HEK293 (cell line): ENCODE data around the gene NPC2.

Source experiments
- CTCF ChIA-PET: fragments of 350-600 bp; formaldehyde crosslinking; extraction: SDS; loops from one replicate; lab custom pipeline; 2021; ENCODE audit warnings: antibody characterized with exemption; lab: Yijun Ruan, JAX
- POLR2A ChIA-PET: fragments of 300-600 bp; formaldehyde crosslinking; extraction: SDS; loops from one replicate; lab custom pipeline; 2020; ENCODE audit warnings: antibody characterized with exemption, inconsistent platforms; lab: Yijun Ruan, JAX
- H3K27ac ChIP-seq: fragments of 200-500 bp; sonication (Bioruptor generic); 2 replicates; pipeline ENCODE4 v1.5.1; 2014; ENCODE audit warnings: low read depth, low read length, control low read depth, inconsistent platforms; ENCODE audit errors: extremely low read depth
- H3K36me3 ChIP-seq, 2 experiments: fragments of 200-500 bp in 1 of 2; sonication (Bioruptor generic) in 1 of 2; 1 replicate in 1 of 2; 2 replicates in 1 of 2; pipeline ENCODE4 v1.5.1; 2014 to 2017; ENCODE audit warnings: inconsistent platforms in 2 of 2, low read length in 2 of 2; ENCODE audit not compliant: control insufficient read depth in 2 of 2, insufficient read depth in 1 of 2
- H3K4me1 ChIP-seq: fragments of 200-500 bp; sonication (Bioruptor generic); 2 replicates; pipeline ENCODE4 v1.5.1; 2014; ENCODE audit warnings: mild to moderate bottlenecking, low read length, inconsistent platforms; ENCODE audit not compliant: control insufficient read depth, insufficient read depth
- H3K4me3 ChIP-seq: 2 replicates; pipeline ENCODE4 v1.5.1; 2011; ENCODE audit warnings: low read depth, mild to moderate bottlenecking, control low read depth, low read length, moderate library complexity
- H3K9me3 ChIP-seq: fragments of 200-500 bp; sonication (Bioruptor generic); 2 replicates; pipeline ENCODE4 v1.5.1; 2014; ENCODE audit warnings: low read depth, low read length, inconsistent platforms; ENCODE audit not compliant: control insufficient read depth, insufficient read depth
- BCL11B ChIP-seq: fragments of 450-650 bp; formaldehyde crosslinking; IDR thresholded peaks from 2 replicates; pipeline ENCODE4 v1.5.1; 2016; ENCODE audit warnings: low read depth, missing biosample characterization, missing genetic modification characterization
- KLF1 ChIP-seq: fragments of 450-650 bp; formaldehyde crosslinking; IDR thresholded peaks from 2 replicates; pipeline ENCODE4 v1.5.1; 2016; ENCODE audit warnings: missing biosample characterization, missing genetic modification characterization
- TRIM28 ChIP-seq: IDR thresholded peaks from 2 replicates; pipeline ENCODE4 v1.6.1; 2011; ENCODE audit warnings: low read length, control low read depth, borderline replicate concordance
- ZBTB26 ChIP-seq: fragments of 450-650 bp; formaldehyde crosslinking; optimal IDR thresholded peaks from 2 replicates; pipeline ENCODE3; 2016; ENCODE audit warnings: missing biosample characterization, mild to moderate bottlenecking, missing genetic modification characterization
- ZBTB48 ChIP-seq: fragments of 450-650 bp; formaldehyde crosslinking; IDR thresholded peaks from 2 replicates; pipeline ENCODE4 v1.5.1; 2016; ENCODE audit warnings: missing biosample characterization, missing genetic modification characterization
- ZNF112 ChIP-seq: fragments of 450-650 bp; formaldehyde crosslinking; IDR thresholded peaks from 2 replicates; pipeline ENCODE4 v1.5.0; 2017; ENCODE audit warnings: missing biosample characterization, missing genetic modification characterization
- ZNF335 ChIP-seq: fragments of 450-650 bp; formaldehyde crosslinking; conservative IDR thresholded peaks from 2 replicates; pipeline ENCODE4 v1.5.1; 2016; ENCODE audit warnings: missing biosample characterization, missing genetic modification characterization
- ZNF48 ChIP-seq: fragments of 450-650 bp; formaldehyde crosslinking; IDR thresholded peaks from 2 replicates; pipeline ENCODE4 v1.5.1; 2016; ENCODE audit warnings: missing biosample characterization, missing genetic modification characterization
- ZNF530 ChIP-seq: fragments of 450-650 bp; formaldehyde crosslinking; IDR thresholded peaks from 2 replicates; pipeline ENCODE4 v1.5.1; 2016; ENCODE audit warnings: low read depth, missing biosample characterization, missing genetic modification characterization
- ZNF610 ChIP-seq: fragments of 450-650 bp; formaldehyde crosslinking; IDR thresholded peaks from 2 replicates; pipeline ENCODE4 v1.5.1; 2016; ENCODE audit warnings: missing biosample characterization, missing genetic modification characterization, borderline replicate concordance
- ZNF621 ChIP-seq: fragments of 450-650 bp; formaldehyde crosslinking; IDR thresholded peaks from 2 replicates; pipeline ENCODE4 v1.5.1; 2017; ENCODE audit warnings: missing biosample characterization, missing genetic modification characterization
- ZNF629 ChIP-seq: fragments of 450-650 bp; formaldehyde crosslinking; IDR thresholded peaks from 2 replicates; pipeline ENCODE4 v1.5.1; 2017; ENCODE audit warnings: missing biosample characterization, missing genetic modification characterization
- ZNF639 ChIP-seq: fragments of 450-650 bp; formaldehyde crosslinking; IDR thresholded peaks from 2 replicates; pipeline ENCODE4 v1.5.1; 2016; ENCODE audit warnings: missing biosample characterization, missing genetic modification characterization
- TF ChIP-seq, protein P1 (sequence below): fragments of 450-650 bp; formaldehyde crosslinking; IDR thresholded peaks from 2 replicates; pipeline ENCODE4 v1.5.1; 2016; ENCODE audit warnings: missing biosample characterization, missing genetic modification characterization
- TF ChIP-seq, protein P2 (sequence below): fragments of 450-650 bp; formaldehyde crosslinking; IDR thresholded peaks from 2 replicates; pipeline ENCODE4 v1.5.1; 2016; ENCODE audit warnings: missing biosample characterization, missing genetic modification characterization
- TF ChIP-seq, protein P3 (sequence below): fragments of 450-650 bp; formaldehyde crosslinking; IDR thresholded peaks from 2 replicates; pipeline ENCODE4 v1.5.1; 2016; ENCODE audit warnings: missing biosample characterization, missing genetic modification characterization
- TF ChIP-seq, protein P4 (sequence below): fragments of 450-650 bp; formaldehyde crosslinking; IDR thresholded peaks from 2 replicates; pipeline ENCODE4 v1.5.0; 2017; ENCODE audit warnings: missing biosample characterization, missing genetic modification characterization, borderline replicate concordance
- TF ChIP-seq, protein P5 (sequence below): fragments of 450-650 bp; formaldehyde crosslinking; IDR thresholded peaks from 2 replicates; pipeline ENCODE4 v1.5.1; 2017; ENCODE audit warnings: missing biosample characterization, missing genetic modification characterization

Gene NPC2

DNA sequence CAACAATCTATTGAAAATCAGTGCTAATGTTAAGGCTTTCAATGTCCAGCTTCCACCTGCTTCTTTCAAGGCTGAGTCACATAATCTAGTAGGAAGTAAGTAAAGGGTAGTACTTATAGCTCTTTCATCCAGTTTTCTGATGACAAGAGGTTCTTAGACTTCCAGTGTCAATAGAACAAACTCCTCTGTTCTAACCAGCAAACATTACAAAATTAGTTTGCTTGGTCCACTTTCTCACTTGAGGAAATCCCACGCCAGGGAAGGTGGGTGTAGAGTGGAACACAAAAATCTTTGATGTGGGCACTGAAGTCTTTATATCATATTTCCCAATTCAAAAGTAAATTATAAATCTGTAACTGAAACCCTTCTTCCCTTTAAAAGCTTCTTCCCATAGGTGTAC lies 2.6 kb downstream of the NPC2 start (continued):
- TF ChIP-seq ZNF610 (tag by site-specific recombination) (no peak), TRIM28 (no peak)

- CTCF ChIA-PET = no interaction called here
- no peak overlapping the region for H3K27ac ChIP-seq
- H3K9me3 ChIP-seq = no peaks in the 10 kb centered on the region
- no peak for TF ChIP-seq ZNF112
- TF ChIP-seq, protein P1, sequence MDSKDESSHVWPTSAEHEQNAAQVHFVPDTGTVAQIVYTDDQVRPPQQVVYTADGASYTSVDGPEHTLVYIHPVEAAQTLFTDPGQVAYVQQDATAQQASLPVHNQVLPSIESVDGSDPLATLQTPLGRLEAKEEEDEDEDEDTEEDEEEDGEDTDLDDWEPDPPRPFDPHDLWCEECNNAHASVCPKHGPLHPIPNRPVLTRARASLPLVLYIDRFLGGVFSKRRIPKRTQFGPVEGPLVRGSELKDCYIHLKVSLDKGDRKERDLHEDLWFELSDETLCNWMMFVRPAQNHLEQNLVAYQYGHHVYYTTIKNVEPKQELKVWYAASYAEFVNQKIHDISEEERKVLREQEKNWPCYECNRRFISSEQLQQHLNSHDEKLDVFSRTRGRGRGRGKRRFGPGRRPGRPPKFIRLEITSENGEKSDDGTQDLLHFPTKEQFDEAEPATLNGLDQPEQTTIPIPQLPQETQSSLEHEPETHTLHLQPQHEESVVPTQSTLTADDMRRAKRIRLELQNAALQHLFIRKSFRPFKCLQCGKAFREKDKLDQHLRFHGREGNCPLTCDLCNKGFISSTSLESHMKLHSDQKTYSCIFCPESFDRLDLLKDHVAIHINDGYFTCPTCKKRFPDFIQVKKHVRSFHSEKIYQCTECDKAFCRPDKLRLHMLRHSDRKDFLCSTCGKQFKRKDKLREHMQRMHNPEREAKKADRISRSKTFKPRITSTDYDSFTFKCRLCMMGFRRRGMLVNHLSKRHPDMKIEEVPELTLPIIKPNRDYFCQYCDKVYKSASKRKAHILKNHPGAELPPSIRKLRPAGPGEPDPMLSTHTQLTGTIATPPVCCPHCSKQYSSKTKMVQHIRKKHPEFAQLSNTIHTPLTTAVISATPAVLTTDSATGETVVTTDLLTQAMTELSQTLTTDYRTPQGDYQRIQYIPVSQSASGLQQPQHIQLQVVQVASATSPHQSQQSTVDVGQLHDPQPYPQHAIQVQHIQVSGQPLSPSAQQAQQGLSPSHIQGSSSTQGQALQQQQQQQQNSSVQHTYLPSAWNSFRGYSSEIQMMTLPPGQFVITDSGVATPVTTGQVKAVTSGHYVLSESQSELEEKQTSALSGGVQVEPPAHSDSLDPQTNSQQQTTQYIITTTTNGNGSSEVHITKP (tag by site-specific recombination) = 0 out of 2 replicates have a peak, but pooled peaks have one; percentile 30
- TF ChIP-seq, all 188 proteins: peak for 1
- Histone ChIP-seq H3K36me3 (peaks cover 0 to 18% of the 10 kb centered on the region in 2 experiments; a peak in 2 of 3 replicates), H3K4me3 (no peak overlapping the region), H3K4me1 (peaks cover 19% of the 10 kb centered on the region)
- POLR2A ChIA-PET = no interaction called here
Measured at GRCh38 chr14:74488786-74489397, 4.2 kb downstream of the NPC2 start.

GRCh38 chr14:74486164-74486563 lies 6.9 kb downstream of the NPC2 start:
- Histone ChIP-seq H3K36me3 (peaks cover 0 to 38% of the 10 kb centered on the region in 2 experiments; a peak in 2 of 3 replicates), H3K9me3 (no peaks in the 10 kb centered on the region), H3K4me3 (no peak overlapping the region), H3K27ac (no peak overlapping the region), H3K4me1 (peaks cover 15% of the 10 kb centered on the region)
- ChIA-PET POLR2A (no interaction called here), CTCF (interaction anchor here (0.7 to 1.0 kb wide), 4 partner anchors 13 to 470 kb away, joined by 3 to 4 read pairs (median 4); no protein-coding TSS in a partner anchor)
- TF ChIP-seq KLF1 (tag by site-specific recombination) (no peak), BCL11B (tag by site-specific recombination) (no peak), ZNF629 (tag by site-specific recombination) (no peak), ZNF639 (tag by site-specific recombination) (no peak), ZBTB26 (no peak), ZBTB48 (tag by site-specific recombination) (no peak), ZNF48 (tag by site-specific recombination) (no peak), ZNF621 (tag by site-specific recombination) (no peak), ZNF335 (tag by site-specific recombination) (no peak), ZNF530 (tag by site-specific recombination) (no peak)
- TF ChIP-seq, protein P2, sequence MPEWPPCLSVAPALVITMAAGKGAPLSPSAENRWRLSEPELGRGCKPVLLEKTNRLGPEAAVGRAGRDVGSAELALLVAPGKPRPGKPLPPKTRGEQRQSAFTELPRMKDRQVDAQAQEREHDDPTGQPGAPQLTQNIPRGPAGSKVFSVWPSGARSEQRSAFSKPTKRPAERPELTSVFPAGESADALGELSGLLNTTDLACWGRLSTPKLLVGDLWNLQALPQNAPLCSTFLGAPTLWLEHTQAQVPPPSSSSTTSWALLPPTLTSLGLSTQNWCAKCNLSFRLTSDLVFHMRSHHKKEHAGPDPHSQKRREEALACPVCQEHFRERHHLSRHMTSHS (tag by site-specific recombination) = no peak
- TF ChIP-seq, protein P3, sequence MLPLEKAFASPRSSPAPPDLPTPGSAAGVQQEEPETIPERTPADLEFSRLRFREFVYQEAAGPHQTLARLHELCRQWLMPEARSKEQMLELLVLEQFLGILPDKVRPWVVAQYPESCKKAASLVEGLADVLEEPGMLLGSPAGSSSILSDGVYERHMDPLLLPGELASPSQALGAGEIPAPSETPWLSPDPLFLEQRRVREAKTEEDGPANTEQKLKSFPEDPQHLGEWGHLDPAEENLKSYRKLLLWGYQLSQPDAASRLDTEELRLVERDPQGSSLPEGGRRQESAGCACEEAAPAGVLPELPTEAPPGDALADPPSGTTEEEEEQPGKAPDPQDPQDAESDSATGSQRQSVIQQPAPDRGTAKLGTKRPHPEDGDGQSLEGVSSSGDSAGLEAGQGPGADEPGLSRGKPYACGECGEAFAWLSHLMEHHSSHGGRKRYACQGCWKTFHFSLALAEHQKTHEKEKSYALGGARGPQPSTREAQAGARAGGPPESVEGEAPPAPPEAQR (tag by site-specific recombination) = no peak
- TF ChIP-seq, protein P4, sequence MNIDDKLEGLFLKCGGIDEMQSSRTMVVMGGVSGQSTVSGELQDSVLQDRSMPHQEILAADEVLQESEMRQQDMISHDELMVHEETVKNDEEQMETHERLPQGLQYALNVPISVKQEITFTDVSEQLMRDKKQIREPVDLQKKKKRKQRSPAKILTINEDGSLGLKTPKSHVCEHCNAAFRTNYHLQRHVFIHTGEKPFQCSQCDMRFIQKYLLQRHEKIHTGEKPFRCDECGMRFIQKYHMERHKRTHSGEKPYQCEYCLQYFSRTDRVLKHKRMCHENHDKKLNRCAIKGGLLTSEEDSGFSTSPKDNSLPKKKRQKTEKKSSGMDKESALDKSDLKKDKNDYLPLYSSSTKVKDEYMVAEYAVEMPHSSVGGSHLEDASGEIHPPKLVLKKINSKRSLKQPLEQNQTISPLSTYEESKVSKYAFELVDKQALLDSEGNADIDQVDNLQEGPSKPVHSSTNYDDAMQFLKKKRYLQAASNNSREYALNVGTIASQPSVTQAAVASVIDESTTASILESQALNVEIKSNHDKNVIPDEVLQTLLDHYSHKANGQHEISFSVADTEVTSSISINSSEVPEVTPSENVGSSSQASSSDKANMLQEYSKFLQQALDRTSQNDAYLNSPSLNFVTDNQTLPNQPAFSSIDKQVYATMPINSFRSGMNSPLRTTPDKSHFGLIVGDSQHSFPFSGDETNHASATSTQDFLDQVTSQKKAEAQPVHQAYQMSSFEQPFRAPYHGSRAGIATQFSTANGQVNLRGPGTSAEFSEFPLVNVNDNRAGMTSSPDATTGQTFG = no peak
- TF ChIP-seq, protein P5, sequence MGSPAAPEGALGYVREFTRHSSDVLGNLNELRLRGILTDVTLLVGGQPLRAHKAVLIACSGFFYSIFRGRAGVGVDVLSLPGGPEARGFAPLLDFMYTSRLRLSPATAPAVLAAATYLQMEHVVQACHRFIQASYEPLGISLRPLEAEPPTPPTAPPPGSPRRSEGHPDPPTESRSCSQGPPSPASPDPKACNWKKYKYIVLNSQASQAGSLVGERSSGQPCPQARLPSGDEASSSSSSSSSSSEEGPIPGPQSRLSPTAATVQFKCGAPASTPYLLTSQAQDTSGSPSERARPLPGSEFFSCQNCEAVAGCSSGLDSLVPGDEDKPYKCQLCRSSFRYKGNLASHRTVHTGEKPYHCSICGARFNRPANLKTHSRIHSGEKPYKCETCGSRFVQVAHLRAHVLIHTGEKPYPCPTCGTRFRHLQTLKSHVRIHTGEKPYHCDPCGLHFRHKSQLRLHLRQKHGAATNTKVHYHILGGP = no peak
